ENCODE data around the gene DEPP1.

GRCh38 chr10:44966129-44966815, 12.3 kb downstream of the DEPP1 start:
- TF ChIP-seq, protein P1, sequence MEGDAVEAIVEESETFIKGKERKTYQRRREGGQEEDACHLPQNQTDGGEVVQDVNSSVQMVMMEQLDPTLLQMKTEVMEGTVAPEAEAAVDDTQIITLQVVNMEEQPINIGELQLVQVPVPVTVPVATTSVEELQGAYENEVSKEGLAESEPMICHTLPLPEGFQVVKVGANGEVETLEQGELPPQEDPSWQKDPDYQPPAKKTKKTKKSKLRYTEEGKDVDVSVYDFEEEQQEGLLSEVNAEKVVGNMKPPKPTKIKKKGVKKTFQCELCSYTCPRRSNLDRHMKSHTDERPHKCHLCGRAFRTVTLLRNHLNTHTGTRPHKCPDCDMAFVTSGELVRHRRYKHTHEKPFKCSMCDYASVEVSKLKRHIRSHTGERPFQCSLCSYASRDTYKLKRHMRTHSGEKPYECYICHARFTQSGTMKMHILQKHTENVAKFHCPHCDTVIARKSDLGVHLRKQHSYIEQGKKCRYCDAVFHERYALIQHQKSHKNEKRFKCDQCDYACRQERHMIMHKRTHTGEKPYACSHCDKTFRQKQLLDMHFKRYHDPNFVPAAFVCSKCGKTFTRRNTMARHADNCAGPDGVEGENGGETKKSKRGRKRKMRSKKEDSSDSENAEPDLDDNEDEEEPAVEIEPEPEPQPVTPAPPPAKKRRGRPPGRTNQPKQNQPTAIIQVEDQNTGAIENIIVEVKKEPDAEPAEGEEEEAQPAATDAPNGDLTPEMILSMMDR (IDR thresholded peaks at IDR 0.05), result no peak
- no peak for TF ChIP-seq ZFX (IDR thresholded peaks at IDR 0.05; ENCODE audit: borderline replicate concordance)

Data from 22Rv1 (cell line).